Upper lobe of left lung (tissue), 6 donors: ENCODE data around the gene NAA50. TPM values are rescaled to one million over a fixed set of nuclear protein-coding genes. Genes with fewer than 3 reads are reported as not detected.

Source experiments
- ATAC-seq, 2 donors: fragments of 200-7000 bp; cut with Tn5 transposase; one replicate each; pipeline ENCODE4 v1.9.1; 2022; ENCODE audit warnings: mild to moderate bottlenecking in 2 of 2, moderate library complexity in 2 of 2; ENCODE audit not compliant: low FRiP score in 2 of 2
- DNase-seq, 2 donors: peaks; one replicate each; pipeline ENCODE4 v3.0.0-alpha.2; 2019 to 2020
- H3K27ac ChIP-seq, 4 donors: fragments of 200-600 bp; sonication (generic); one replicate each; pipeline ENCODE4 v1.5.1; 2016 to 2019
- H3K27me3 ChIP-seq, 4 donors: fragments of 200-600 bp; sonication (generic); one replicate each; pipeline ENCODE4 v1.5.1; 2017 to 2019
- H3K36me3 ChIP-seq, 4 donors: fragments of 200-600 bp; sonication (generic); one replicate each; pipeline ENCODE4 v1.5.1; 2016 to 2019
- H3K4me1 ChIP-seq, 4 donors: fragments of 200-600 bp; sonication (generic); one replicate each; pipeline ENCODE4 v1.5.1; 2018 to 2019
- H3K4me3 ChIP-seq, 4 donors: fragments of 200-600 bp; sonication (generic); one replicate each; pipeline ENCODE4 v1.5.1; 2017 to 2019; ENCODE audit warnings: mild to moderate bottlenecking in 2 of 4, moderate library complexity in 1 of 4
- H3K9me3 ChIP-seq, 4 donors: fragments of 200-600 bp; sonication (generic); one replicate each; pipeline ENCODE4 v1.5.1; 2018 to 2019
- EP300 ChIP-seq, 4 donors: sonication (generic); formaldehyde crosslinking; IDR thresholded peaks; one replicate each; pipeline ENCODE4 v1.5.1; 2017; ENCODE audit warnings: antibody characterized with exemption in 4 of 4, control low read depth in 2 of 4
- POLR2A ChIP-seq, 4 donors: fragments of 450-650 bp; IDR thresholded peaks; one replicate each; pipeline ENCODE4 v1.5.1; 2016 to 2017; ENCODE audit warnings: antibody characterized with exemption in 4 of 4, mild to moderate bottlenecking in 2 of 4
- POLR2AphosphoS5 ChIP-seq, 2 donors: sonication (generic); formaldehyde crosslinking; IDR thresholded peaks; one replicate each; pipeline ENCODE4 v1.5.1; 2017; ENCODE audit warnings: antibody characterized with exemption in 2 of 2
- WGBS, 2 donors: methylation state at CpG; one replicate each; pipeline ENCODE4 v1.1.5; 2017 to 2018; 5-methylcytosine and 5-hydroxymethylcytosine counted together
- total RNA-seq, 6 donors: library from RNA; depleted of rRNA in 4 of 6; stranded (reverse); fragments of >200 nt in 4 of 6; gene quantifications; one replicate each; pipeline versions ENCODE4 v1.1.0 to v1.2.1, GENCODE V29; 2016 to 2021
- TF ChIP-seq, protein P1 (sequence below), 6 experiments: fragments of 450-650 bp in 4 of 6; fragments of 200-600 bp in 2 of 6; sonication (generic) in 2 of 6; IDR thresholded peaks; one replicate each; pipeline ENCODE4 v1.5.1; 2016 to 2019; ENCODE audit warnings: antibody characterized with exemption in 6 of 6
- donor health status: DM: no; HTN: no; CAD: no; lungs with moderate emphysema.
- donor health status: DM: no; HTN: yes; CAD: no; lungs with severe emphysema.

NAA50 gene
- total RNA-seq, 6 donors from 2014 or later: 75.7 to 187 (median 84.9) TPM

DNA sequence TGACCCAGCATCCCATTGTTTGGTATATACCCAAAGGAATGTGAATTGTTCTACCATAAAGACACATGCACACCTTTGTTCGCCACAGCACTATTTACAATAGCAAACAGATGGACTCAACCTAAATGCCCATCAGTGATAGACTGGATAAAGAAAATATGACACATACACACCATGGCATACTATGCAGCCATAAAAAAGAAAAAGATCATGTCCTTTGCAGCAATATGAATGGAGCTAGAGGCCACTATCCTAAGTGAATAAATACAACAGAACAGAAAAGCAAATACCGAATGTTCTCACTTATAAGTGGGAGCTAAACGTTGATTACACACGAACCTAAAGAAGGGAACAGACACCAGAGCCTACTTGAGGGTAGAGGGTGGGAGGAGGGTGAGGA, 38.2 kb downstream of the NAA50 start:
- no peak for DNase-seq
- TF ChIP-seq POLR2AphosphoS5 (IDR thresholded peaks at IDR 0.05): no peak
- TF ChIP-seq, protein P1, sequence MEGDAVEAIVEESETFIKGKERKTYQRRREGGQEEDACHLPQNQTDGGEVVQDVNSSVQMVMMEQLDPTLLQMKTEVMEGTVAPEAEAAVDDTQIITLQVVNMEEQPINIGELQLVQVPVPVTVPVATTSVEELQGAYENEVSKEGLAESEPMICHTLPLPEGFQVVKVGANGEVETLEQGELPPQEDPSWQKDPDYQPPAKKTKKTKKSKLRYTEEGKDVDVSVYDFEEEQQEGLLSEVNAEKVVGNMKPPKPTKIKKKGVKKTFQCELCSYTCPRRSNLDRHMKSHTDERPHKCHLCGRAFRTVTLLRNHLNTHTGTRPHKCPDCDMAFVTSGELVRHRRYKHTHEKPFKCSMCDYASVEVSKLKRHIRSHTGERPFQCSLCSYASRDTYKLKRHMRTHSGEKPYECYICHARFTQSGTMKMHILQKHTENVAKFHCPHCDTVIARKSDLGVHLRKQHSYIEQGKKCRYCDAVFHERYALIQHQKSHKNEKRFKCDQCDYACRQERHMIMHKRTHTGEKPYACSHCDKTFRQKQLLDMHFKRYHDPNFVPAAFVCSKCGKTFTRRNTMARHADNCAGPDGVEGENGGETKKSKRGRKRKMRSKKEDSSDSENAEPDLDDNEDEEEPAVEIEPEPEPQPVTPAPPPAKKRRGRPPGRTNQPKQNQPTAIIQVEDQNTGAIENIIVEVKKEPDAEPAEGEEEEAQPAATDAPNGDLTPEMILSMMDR (IDR thresholded peaks at IDR 0.05): no peak
- no peak for TF ChIP-seq POLR2A (IDR thresholded peaks at IDR 0.05)
- no peak for TF ChIP-seq EP300 (IDR thresholded peaks at IDR 0.05)
- ATAC-seq: no peak
- H3K27ac ChIP-seq: no peak overlapping the region
- WGBS, 2 donors: 84 to 92% methylated on average over 4 of the region's 4 CpGs
- no peaks in the 10 kb centered on the region for H3K9me3 ChIP-seq
- no peaks in the 10 kb centered on the region for H3K36me3 ChIP-seq
- H3K27me3 ChIP-seq: no peaks in the 10 kb centered on the region
- H3K4me3 ChIP-seq: no peak overlapping the region
- no peaks in the 10 kb centered on the region for H3K4me1 ChIP-seq

DNA sequence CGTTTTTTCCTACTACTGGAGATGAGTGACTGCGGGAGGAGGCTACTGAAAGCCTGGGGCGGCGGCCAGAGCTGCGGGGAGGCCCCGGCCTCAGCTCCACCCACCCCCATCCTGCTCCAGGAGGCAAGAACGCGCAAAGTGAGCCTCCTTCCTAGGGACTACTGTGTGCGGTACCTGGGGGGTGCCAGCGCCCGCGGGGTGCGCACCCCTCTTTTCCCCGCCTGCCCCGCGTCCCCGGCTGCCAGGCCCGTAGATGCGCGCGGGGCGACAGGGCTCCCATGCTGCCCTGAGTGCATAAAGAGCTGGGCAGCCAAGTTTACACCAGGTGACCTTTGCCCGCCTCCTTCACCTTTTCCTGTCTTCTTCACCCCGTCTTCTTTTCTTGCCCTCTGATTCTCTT, 47.1 kb downstream of the NAA50 start:
- H3K27ac ChIP-seq: peak overlapping the region in 2 of 4 donors; percentile 4 to 21

DNA sequence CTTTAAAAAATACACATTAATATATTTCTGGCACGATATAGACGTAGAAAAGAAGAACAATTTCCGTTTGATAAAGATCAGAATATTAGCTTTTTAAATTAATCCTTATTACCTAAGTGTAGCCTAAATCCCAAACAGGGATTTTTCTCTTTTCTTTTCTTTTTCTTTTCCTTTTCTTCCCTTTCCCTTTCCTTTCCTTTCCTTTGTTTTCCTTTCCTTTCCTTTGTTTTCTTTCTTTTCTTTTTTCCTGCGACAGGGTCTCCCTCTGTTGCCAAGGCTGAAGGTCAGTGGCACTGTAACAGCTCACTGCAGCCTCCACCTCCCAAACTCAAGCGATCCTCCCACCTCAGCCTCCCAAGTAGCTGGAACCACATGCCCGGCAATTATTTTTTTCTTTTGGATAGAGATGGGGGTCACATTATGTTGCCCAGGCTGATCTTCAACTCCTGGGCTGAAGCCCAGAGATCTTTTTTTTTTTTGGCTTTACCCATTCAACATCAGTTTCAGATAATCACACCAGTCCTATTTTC, 47.8 kb downstream of the NAA50 start:
- Histone ChIP-seq H3K27ac (peak overlapping the region in 1 of 4 donors; percentile 100), H3K4me3 (peak overlapping the region in 2 of 4 donors; percentile 39 to 92)
- TF ChIP-seq, protein P1 (IDR thresholded peaks at IDR 0.05): no peak
- TF ChIP-seq POLR2AphosphoS5 (IDR thresholded peaks at IDR 0.05) (no peak), POLR2A (IDR thresholded peaks at IDR 0.05) (no peak), EP300 (IDR thresholded peaks at IDR 0.05) (no peak)

More for the DNA sequence above, 47.1 kb downstream of the NAA50 start:
- 19 to 53% methylated on average over 15 to 23 of the region's 24 CpGs for WGBS, 2 donors
- H3K4me3 ChIP-seq: peak overlapping the region in 3 of 4 donors; percentile 29 to 92 (median 39)
- H3K36me3 ChIP-seq: no peaks in the 10 kb centered on the region
- TF ChIP-seq, protein P1 (IDR thresholded peaks at IDR 0.05): no peak
- no peak for TF ChIP-seq POLR2A (IDR thresholded peaks at IDR 0.05)
- no peak for TF ChIP-seq POLR2AphosphoS5 (IDR thresholded peaks at IDR 0.05)
- TF ChIP-seq EP300 (IDR thresholded peaks at IDR 0.05): no peak
- DNase-seq (peak; percentile 42 to 84), ATAC-seq (no peak)
- H3K27me3 ChIP-seq: no peaks in the 10 kb centered on the region
- H3K4me1 ChIP-seq: peaks cover 9 to 37% (median 21%) of the 10 kb centered on the region in 4 donors
- H3K9me3 ChIP-seq: no peaks in the 10 kb centered on the region

DNA sequence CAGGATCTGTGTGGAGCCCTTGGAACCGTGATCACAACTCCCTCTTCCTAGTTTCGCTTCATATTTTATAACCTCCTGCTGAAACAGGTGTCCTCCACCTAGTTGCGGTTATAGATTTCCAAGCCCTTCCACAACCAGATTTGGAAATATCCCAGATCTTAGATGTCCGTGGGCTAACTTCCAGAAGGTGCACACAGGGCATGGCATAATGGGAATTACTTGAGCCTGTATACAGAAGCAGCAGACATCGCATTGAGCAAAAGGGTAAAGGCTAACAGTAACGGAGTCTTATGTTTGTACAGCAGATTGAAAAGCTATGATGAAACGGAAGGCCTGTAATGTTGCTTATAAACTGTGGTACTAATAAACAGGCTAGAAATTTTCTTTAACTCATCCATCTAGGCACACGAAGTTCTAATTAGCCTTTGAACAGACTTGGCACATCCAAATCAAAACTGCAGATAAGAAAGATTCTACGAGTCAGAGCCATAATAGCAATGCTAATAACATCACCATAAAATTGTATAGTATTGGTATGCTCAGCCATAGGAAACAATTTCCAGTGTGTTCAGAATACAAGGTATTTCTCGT, 48.5 kb downstream of the NAA50 start:
- peak overlapping the region; percentile 42 to 99 (median 96) for H3K4me3 ChIP-seq
- no peaks in the 10 kb centered on the region for H3K27me3 ChIP-seq
- no peaks in the 10 kb centered on the region for H3K9me3 ChIP-seq
- ATAC-seq (peak in 1 of 2 donors; percentile 2), DNase-seq (no peak)
- no peaks in the 10 kb centered on the region for H3K36me3 ChIP-seq
- no peak for TF ChIP-seq EP300 (IDR thresholded peaks at IDR 0.05)
- peak in 1 of 2 donors; percentile 5 for TF ChIP-seq POLR2AphosphoS5 (IDR thresholded peaks at IDR 0.05)
- peaks cover 9 to 37% (median 23%) of the 10 kb centered on the region in 4 donors for H3K4me1 ChIP-seq
- 6 to 13% methylated on average over 8 to 10 of the region's 10 CpGs for WGBS, 2 donors
- peak overlapping the region; percentile 99 to 100 (median 99) for H3K27ac ChIP-seq

More for the DNA sequence above, 47.8 kb downstream of the NAA50 start:
- 70 to 71% methylated on average over 6 of the region's 6 CpGs for WGBS, 2 donors
- no peaks in the 10 kb centered on the region for H3K36me3 ChIP-seq
- H3K27me3 ChIP-seq: no peaks in the 10 kb centered on the region
- H3K9me3 ChIP-seq: no peaks in the 10 kb centered on the region
- DNase-seq (no peak), ATAC-seq (no peak)
- H3K4me1 ChIP-seq: peaks cover 9 to 37% (median 23%) of the 10 kb centered on the region in 4 donors

DNA sequence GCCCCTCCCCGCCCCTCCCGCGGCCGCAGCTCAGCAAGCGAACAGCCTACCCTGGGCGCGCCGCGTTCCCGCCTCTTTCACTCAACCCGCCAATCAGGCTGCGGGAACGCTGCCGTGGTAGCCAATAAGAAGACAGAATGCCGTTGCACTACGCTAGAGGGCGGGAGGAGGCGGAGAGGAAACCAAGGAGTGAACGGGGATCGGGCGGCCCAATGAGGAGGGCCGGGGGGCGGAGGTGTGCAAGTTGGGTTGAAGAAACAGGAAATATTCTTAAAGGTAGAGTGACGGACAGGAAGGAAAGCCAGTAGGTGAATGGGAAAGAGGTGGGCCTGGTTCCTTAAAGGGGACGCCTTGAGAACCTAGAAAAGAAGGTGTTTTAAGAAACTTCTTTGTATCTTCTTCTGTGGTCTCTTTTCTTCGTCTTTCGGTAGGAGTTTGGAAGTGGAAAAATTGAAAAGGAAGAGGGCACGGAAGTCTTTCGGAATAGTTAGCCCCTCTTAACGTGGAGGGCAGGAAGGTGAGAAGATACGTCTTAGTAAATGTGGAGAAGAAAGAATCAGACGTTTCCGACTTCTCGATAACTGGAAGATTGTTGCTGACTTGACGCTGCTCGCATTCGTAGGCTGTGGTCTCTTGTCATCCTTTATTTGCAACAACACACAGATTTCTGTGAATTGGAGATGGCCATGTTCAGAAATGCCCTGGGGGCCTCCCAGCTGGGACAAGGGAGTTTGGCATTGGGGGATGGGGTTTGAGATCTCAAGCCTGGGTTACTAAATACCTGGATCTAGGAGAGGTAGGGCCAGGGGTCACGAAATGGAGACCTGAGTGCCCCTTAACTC, 49.2 kb downstream of the NAA50 start:
- H3K36me3 ChIP-seq: no peaks in the 10 kb centered on the region
- H3K4me3 ChIP-seq: peak overlapping the region; percentile 92 to 99 (median 98)
- H3K27ac ChIP-seq: peak overlapping the region; percentile 99 to 100 (median 99)
- no peak for TF ChIP-seq EP300 (IDR thresholded peaks at IDR 0.05)
- TF ChIP-seq, protein P1 (IDR thresholded peaks at IDR 0.05): peak in 4 of 6 experiments; percentile 41 to 50 (median 46)
- peak; percentile 27 to 44 for TF ChIP-seq POLR2AphosphoS5 (IDR thresholded peaks at IDR 0.05)
- TF ChIP-seq POLR2A (IDR thresholded peaks at IDR 0.05): no peak
- peaks cover 9 to 37% (median 23%) of the 10 kb centered on the region in 4 donors for H3K4me1 ChIP-seq
- DNase-seq (peak; percentile 95 to 100), ATAC-seq (peak; percentile 97 to 100)
- H3K9me3 ChIP-seq: no peaks in the 10 kb centered on the region
- 1 to 2% methylated on average over 28 of the region's 38 CpGs for WGBS, 2 donors
- H3K27me3 ChIP-seq: no peaks in the 10 kb centered on the region
